Esophagus muscularis mucosa (tissue), 3 donors: ENCODE data around the gene RADIL.

ENCODE experiments used
- CTCF ChIP-seq, 3 experiments: fragments of 200-600 bp in 2 of 3; fragments of 450-650 bp in 1 of 3; sonication (generic) in 2 of 3; IDR thresholded peaks; one replicate each; pipeline ENCODE4 v1.5.1; 2017 to 2019; ENCODE audit warnings: antibody characterized with exemption in 3 of 3, mild to moderate bottlenecking in 2 of 3, moderate library complexity in 1 of 3
- POLR2A ChIP-seq: fragments of 450-650 bp; IDR thresholded peaks from one replicate; pipeline ENCODE4 v1.6.1; 2017; ENCODE audit warnings: antibody characterized with exemption, moderate library complexity, mild to moderate bottlenecking, low read depth
- POLR2AphosphoS5 ChIP-seq, 2 donors: sonication (generic); formaldehyde crosslinking; IDR thresholded peaks; one replicate each; pipeline ENCODE4 v1.6.1; 2017; ENCODE audit warnings: antibody characterized with exemption in 2 of 2

- TF ChIP-seq POLR2AphosphoS5 (IDR thresholded peaks at IDR 0.05) = no peak
- TF ChIP-seq CTCF (IDR thresholded peaks at IDR 0.05) = no peak
- no peak for TF ChIP-seq POLR2A
Measured at GRCh38 chr7:4884164-4884563, 648 bp upstream of the RADIL start.
